PC-3 (cell line): ENCODE data around the gene DZANK1. TPM values are rescaled to one million over a fixed set of nuclear protein-coding genes. Genes with fewer than 3 reads are reported as not detected.

Experiments
- ATAC-seq: fragments of 200-7000 bp; cut with Tn5 transposase; 2 replicates; pipeline ENCODE4 v1.9.1; 2020; ENCODE audit warnings: mild to moderate bottlenecking, moderate library complexity
- Bru-seq: library from RNA; stranded (reverse); fragments of 400-500 nt; gene quantifications from one replicate; lab custom pipeline; 2021; lab: Mats Ljungman, UMichigan
- BruChase-seq, 2 experiments: library from RNA; stranded (reverse); fragments of 400-500 nt; gene quantifications; one replicate each; lab custom pipeline; 2021; lab: Mats Ljungman, UMichigan
- BruUV-seq: library from RNA; stranded (reverse); fragments of 400-500 nt; replicated peaks from 2 replicates; lab custom pipeline; 2021; lab: Mats Ljungman, UMichigan
- CTCF ChIA-PET: fragments of 300-600 bp; sonication (Branson Sonifier 250); formaldehyde crosslinking; loops from one replicate; lab custom pipeline; 2022; ENCODE audit warnings: antibody characterized with exemption; lab: Charles Lee
- POLR2A ChIA-PET: fragments of 300-600 bp; sonication (Branson Sonifier 250); formaldehyde crosslinking; loops from one replicate; lab custom pipeline; 2022; ENCODE audit warnings: antibody characterized with exemption; ENCODE audit not compliant: unreplicated experiment; lab: Charles Lee
- DNase-seq: peaks from one replicate; pipeline ENCODE4 v3.0.0-alpha.2; 2015
- H2AFZ ChIP-seq: fragments of 300-600 bp; sonication (generic); 2 replicates; pipeline ENCODE4 v1.6.0; 2016; ENCODE audit warnings: antibody characterized with exemption, low read length
- H3F3A ChIP-seq: fragments of 300-600 bp; sonication (generic); one replicate; pipeline ENCODE4 v1.6.0; 2017; ENCODE audit warnings: antibody characterized with exemption, low read length, control low read depth, mild to moderate bottlenecking; ENCODE audit not compliant: unreplicated experiment
- H3K27ac ChIP-seq: fragments of 300-600 bp; sonication (generic); 2 replicates; pipeline ENCODE4 v1.5.1; 2016; ENCODE audit warnings: mild to moderate bottlenecking, low read length
- H3K27me3 ChIP-seq: fragments of 300-600 bp; sonication (generic); 2 replicates; pipeline ENCODE4 v1.6.1; 2016; ENCODE audit warnings: low read length, mixed read lengths
- H3K36me3 ChIP-seq: fragments of 300-600 bp; sonication (generic); 2 replicates; pipeline ENCODE4 v1.6.1; 2016; ENCODE audit warnings: low read depth, mixed run types, low read length, mixed read lengths
- H3K4me1 ChIP-seq: fragments of 300-600 bp; sonication (generic); 2 replicates; pipeline ENCODE4 v1.5.1; 2016; ENCODE audit warnings: low read length; ENCODE audit not compliant: insufficient read depth
- H3K4me2 ChIP-seq: fragments of 300-600 bp; sonication (generic); 2 replicates; pipeline ENCODE4 v1.6.0; 2016; ENCODE audit warnings: low read length
- H3K4me3 ChIP-seq: fragments of 300-600 bp; sonication (generic); 2 replicates; pipeline ENCODE4 v1.5.1; 2016; ENCODE audit warnings: mild to moderate bottlenecking, low read length, mixed read lengths
- H3K79me2 ChIP-seq: fragments of 300-600 bp; sonication (generic); 2 replicates; pipeline ENCODE4 v1.6.1; 2017; ENCODE audit warnings: low read length, mixed read lengths
- H3K9ac ChIP-seq: fragments of 300-600 bp; sonication (generic); 2 replicates; pipeline ENCODE4 v1.6.0; 2016; ENCODE audit warnings: mild to moderate bottlenecking, low read length
- H3K9me2 ChIP-seq: fragments of 300-600 bp; sonication (generic); replicated peaks from 2 replicates; pipeline ENCODE4 v1.6.1; 2016; ENCODE audit warnings: mixed run types, low read length, mixed read lengths
- H3K9me3 ChIP-seq: fragments of 300-600 bp; sonication (generic); 2 replicates; pipeline ENCODE4 v1.6.1; 2016; ENCODE audit warnings: low read length, mixed read lengths
- H4K20me1 ChIP-seq: fragments of 300-600 bp; sonication (generic); 2 replicates; pipeline ENCODE4 v1.6.1; 2016; ENCODE audit warnings: low read length, mixed read lengths
- EZH2 ChIP-seq: fragments of 300-600 bp; sonication (generic); IDR thresholded peaks from one replicate; pipeline ENCODE4 v1.6.1; 2017; ENCODE audit warnings: antibody characterized with exemption, mild to moderate bottlenecking, low read length; ENCODE audit not compliant: unreplicated experiment
- EZH2phosphoT487 ChIP-seq: fragments of 300-600 bp; sonication (generic); IDR thresholded peaks from 2 replicates; pipeline ENCODE4 v1.6.1; 2018; ENCODE audit warnings: mild to moderate bottlenecking, antibody characterized with exemption, low read length, borderline replicate concordance
- intact Hi-C: fragments of 100-400 bp; cut with micrococcal nuclease; formaldehyde crosslinking; loops from 2 replicates; pipeline ENCODE4 v1.9.0; 2023
- long read RNA-seq: library from polyadenylated mRNA; unstranded; transcript quantifications from one replicate; pipeline ENCODE4 v2.0.0, GENCODE V29; 2021; ENCODE audit not compliant: unreplicated experiment
- total RNA-seq: library from RNA; depleted of rRNA; stranded (reverse); fragments of >200 nt; gene quantifications from 2 replicates; pipeline ENCODE4 v1.2.3, GENCODE V29; 2014; rRNA removed
- TF ChIP-seq, protein P1 (sequence below): fragments of 300-600 bp; sonication (generic); conservative IDR thresholded peaks from 2 replicates; pipeline ENCODE4 v1.5.1; 2017; ENCODE audit warnings: antibody characterized with exemption, low read depth, mild to moderate bottlenecking, low read length

Gene DZANK1
- 2.6 and 3.2 TPM in 2 replicates for total RNA-seq
- percentile 59 among the genes with signal in this experiment for Bru-seq, nascent RNA
- percentile 55 among the genes with signal in this experiment for BruChase-seq, experiment 1, labeled RNA remaining after a 6-hour chase
- percentile 61 among the genes with signal in this experiment for BruChase-seq, experiment 2, labeled RNA remaining after a 2-hour chase
- long read RNA-seq, partial matches to known transcripts, result 6 of 9 reads
- long read RNA-seq, other reads (novel, unspliced or antisense), result 3 of 9 reads

DNA sequence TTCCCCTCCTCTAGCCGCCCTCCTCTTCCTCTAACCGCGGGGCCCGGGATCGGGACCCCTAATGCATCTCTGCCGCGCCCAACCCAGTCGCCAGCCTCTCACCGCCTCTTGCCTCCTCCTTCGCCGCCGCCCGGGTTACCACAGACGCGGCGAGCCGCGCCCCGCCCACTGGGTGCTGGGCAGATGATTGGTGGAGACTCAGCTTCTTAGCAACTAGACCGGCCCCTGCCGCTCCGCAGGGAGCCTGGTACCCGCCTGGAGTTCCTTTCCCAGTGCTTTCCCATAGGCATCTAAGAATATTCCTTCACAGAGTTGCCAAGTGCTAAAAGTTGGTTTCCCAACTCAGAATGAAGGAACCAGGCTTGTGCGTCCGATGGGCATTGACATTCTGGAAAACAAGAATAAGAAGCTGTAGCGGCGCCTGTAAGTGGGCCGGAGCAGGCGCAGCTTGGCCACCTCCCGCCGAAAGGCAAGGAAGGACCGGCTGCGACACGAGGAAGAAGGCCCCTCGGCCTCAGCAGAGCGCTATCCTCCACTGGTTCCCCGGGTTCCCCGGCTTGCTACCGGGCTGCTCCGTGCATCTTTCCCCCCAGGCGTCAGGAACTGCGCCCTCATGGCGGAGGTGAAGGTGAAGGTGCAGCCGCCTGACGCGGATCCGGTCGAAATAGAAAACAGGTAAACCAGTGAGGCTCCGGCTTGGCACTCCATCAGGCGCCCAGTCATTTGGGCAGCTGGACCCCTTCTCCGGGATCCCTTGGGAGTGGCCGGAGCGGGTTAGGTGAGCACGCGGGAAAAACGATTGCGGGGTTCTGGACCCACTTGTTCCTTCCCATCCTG is at the start of gene DZANK1, which contains the start of gene POLR3F:
Gene DZANK1 (minus strand): TSS at position 137 of the 837 bp plus-strand sequence. CDS start 1,672 bp downstream, outside the sequence.
Gene POLR3F (plus strand): TSS at position 497 of the 837 bp plus-strand sequence. CDS start 117 bp downstream, at position 614.
- no peak for TF ChIP-seq EZH2phosphoT487
- no peak for TF ChIP-seq EZH2
- TF ChIP-seq, protein P1, sequence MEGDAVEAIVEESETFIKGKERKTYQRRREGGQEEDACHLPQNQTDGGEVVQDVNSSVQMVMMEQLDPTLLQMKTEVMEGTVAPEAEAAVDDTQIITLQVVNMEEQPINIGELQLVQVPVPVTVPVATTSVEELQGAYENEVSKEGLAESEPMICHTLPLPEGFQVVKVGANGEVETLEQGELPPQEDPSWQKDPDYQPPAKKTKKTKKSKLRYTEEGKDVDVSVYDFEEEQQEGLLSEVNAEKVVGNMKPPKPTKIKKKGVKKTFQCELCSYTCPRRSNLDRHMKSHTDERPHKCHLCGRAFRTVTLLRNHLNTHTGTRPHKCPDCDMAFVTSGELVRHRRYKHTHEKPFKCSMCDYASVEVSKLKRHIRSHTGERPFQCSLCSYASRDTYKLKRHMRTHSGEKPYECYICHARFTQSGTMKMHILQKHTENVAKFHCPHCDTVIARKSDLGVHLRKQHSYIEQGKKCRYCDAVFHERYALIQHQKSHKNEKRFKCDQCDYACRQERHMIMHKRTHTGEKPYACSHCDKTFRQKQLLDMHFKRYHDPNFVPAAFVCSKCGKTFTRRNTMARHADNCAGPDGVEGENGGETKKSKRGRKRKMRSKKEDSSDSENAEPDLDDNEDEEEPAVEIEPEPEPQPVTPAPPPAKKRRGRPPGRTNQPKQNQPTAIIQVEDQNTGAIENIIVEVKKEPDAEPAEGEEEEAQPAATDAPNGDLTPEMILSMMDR, result no peak
- Histone ChIP-seq H3K9ac (peak within 1 kb of the TSS; percentile 90), H3K9me3 (no peaks in the 10 kb centered on the region), H3F3A (no peaks in the 10 kb centered on the region), H2AFZ (peak within 1 kb of the TSS; percentile 96), H3K4me3 (peak within 1 kb of the TSS; percentile 90), H3K36me3 (peaks cover 11% of the 10 kb centered on the region; the same call in 1 of the 2 replicates), H3K79me2 (peaks cover 44% of the 10 kb centered on the region), H3K27ac (peak within 1 kb of the TSS; percentile 86), H3K4me1 (peaks cover 16% of the 10 kb centered on the region), H4K20me1 (0 out of 2 replicates have a peak, but pooled peaks cover 5% of the 10 kb centered on the region), H3K4me2 (peak within 1 kb of the TSS; percentile 92), H3K9me2 (no peaks in the 10 kb centered on the region), H3K27me3 (no peaks in the 10 kb centered on the region)
- POLR2A ChIA-PET, result interaction anchor here (0.6 to 1.9 kb wide), 3 partner anchors 14 to 40 kb away, joined by 5 to 13 read pairs (median 9); partner anchors contain the start of genes RBBP9 and SEC23B
- no TSS peak for BruUV-seq
- DNase-seq (peak; percentile 98), ATAC-seq (peak; percentile 99)
- CTCF ChIA-PET, result interaction anchor here (0.6 to 0.7 kb wide), 2 partner anchors 30 to 34 kb away, joined by 3 read pairs; no protein-coding TSS in a partner anchor
- intact Hi-C loops, result loop anchor here (1.0 to 5.0 kb wide), 5 partner anchors 40 to 179 kb away; partner anchors contain the start of genes DTD1, SEC23B and ZNF133

DNA sequence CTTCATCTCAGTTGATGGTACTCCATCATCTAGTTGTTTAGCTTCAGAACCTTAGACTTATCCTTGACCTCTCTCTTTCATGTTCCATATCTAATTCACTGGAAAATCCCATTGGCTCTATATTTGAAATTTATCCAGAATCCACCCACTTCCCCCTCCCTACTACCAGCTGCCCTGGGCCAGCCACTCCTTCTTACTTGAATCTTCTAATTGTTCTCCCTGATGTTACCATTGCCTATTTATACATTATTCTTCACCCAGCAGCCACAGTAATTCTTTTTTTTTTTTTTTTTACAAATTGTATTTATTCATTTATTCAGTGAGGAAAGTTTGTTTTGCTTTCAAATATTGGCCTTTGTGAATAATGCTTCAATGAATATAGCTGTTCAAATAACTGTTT is 49.1 kb upstream of the DZANK1 start:
- TF ChIP-seq EZH2, result no peak
- no peak for TF ChIP-seq EZH2phosphoT487
- TF ChIP-seq, protein P1, result no peak
- no peak overlapping the region for H2AFZ ChIP-seq
- no peaks in the 10 kb centered on the region for H3K4me1 ChIP-seq
- ATAC-seq, result no peak
- no peak overlapping the region for H3K9ac ChIP-seq
- H3K9me3 ChIP-seq, result no peaks in the 10 kb centered on the region
- peaks cover 7% of the 10 kb centered on the region for H3K79me2 ChIP-seq
- no peaks in the 10 kb centered on the region for H3F3A ChIP-seq
- peaks cover 28% of the 10 kb centered on the region; the same call in 1 of the 2 replicates for H3K36me3 ChIP-seq
- no peaks in the 10 kb centered on the region for H3K9me2 ChIP-seq
- H4K20me1 ChIP-seq, result no peaks in the 10 kb centered on the region
- no TSS peak for BruUV-seq
- DNase-seq, result no peak
- no peak overlapping the region for H3K27ac ChIP-seq
- no peaks in the 10 kb centered on the region for H3K27me3 ChIP-seq
- H3K4me2 ChIP-seq, result no peak overlapping the region
- POLR2A ChIA-PET, result no interaction called here
- H3K4me3 ChIP-seq, result no peak overlapping the region
- intact Hi-C loops, result no loop called here
- CTCF ChIA-PET, result interaction anchor here (0.6 kb wide), 1 partner anchor 20 kb away, joined by 4 read pairs; no protein-coding TSS in a partner anchor
